SK-N-SH treated with all-trans-retinoic acid at 6 μM for 48 hours (cell line): ENCODE data around the gene STUM.

Source experiments
- PATZ1 ChIP-seq: fragments of 250-450 bp; sonication (Bioruptor Pico); IDR thresholded peaks from 2 replicates; pipeline ENCODE4 v1.8.0; 2020; ENCODE audit warnings: mild to moderate bottlenecking, moderate library complexity, borderline replicate concordance
- RARB ChIP-seq: fragments of 250-450 bp; sonication (Bioruptor Pico); IDR thresholded peaks from 2 replicates; pipeline ENCODE4 v1.8.0; 2021; ENCODE audit warnings: mild to moderate bottlenecking, moderate library complexity
- SNAI2 ChIP-seq: fragments of 250-450 bp; sonication (Bioruptor Pico); IDR thresholded peaks from 2 replicates; pipeline ENCODE4 v1.5.0; 2020; ENCODE audit warnings: mild to moderate bottlenecking, moderate library complexity
- ZFP3 ChIP-seq: fragments of 250-450 bp; sonication (Bioruptor Pico); IDR thresholded peaks from 2 replicates; pipeline ENCODE4 v1.5.0; 2020; ENCODE audit warnings: mild to moderate bottlenecking, moderate library complexity
- TF ChIP-seq, protein P1 (sequence below): fragments of 250-450 bp; sonication (Bioruptor Pico); IDR thresholded peaks from 2 replicates; pipeline ENCODE4 v1.5.0; 2020; ENCODE audit warnings: mild to moderate bottlenecking, moderate library complexity

GRCh38 chr1:226616636-226617035, 68.1 kb downstream of the STUM start:
- no peak for TF ChIP-seq SNAI2 (CRISPR knock-in tag)
- TF ChIP-seq RARB (CRISPR knock-in tag): no peak
- no peak for TF ChIP-seq ZFP3 (CRISPR knock-in tag)
- no peak for TF ChIP-seq PATZ1 (CRISPR knock-in tag)
- TF ChIP-seq, protein P1, sequence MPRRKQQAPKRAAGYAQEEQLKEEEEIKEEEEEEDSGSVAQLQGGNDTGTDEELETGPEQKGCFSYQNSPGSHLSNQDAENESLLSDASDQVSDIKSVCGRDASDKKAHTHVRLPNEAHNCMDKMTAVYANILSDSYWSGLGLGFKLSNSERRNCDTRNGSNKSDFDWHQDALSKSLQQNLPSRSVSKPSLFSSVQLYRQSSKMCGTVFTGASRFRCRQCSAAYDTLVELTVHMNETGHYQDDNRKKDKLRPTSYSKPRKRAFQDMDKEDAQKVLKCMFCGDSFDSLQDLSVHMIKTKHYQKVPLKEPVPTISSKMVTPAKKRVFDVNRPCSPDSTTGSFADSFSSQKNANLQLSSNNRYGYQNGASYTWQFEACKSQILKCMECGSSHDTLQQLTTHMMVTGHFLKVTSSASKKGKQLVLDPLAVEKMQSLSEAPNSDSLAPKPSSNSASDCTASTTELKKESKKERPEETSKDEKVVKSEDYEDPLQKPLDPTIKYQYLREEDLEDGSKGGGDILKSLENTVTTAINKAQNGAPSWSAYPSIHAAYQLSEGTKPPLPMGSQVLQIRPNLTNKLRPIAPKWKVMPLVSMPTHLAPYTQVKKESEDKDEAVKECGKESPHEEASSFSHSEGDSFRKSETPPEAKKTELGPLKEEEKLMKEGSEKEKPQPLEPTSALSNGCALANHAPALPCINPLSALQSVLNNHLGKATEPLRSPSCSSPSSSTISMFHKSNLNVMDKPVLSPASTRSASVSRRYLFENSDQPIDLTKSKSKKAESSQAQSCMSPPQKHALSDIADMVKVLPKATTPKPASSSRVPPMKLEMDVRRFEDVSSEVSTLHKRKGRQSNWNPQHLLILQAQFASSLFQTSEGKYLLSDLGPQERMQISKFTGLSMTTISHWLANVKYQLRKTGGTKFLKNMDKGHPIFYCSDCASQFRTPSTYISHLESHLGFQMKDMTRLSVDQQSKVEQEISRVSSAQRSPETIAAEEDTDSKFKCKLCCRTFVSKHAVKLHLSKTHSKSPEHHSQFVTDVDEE (CRISPR knock-in tag): no peak
